Loucy (cell line): ENCODE measurements around the gene AP3D1.

ENCODE experiments used
- CTCF ChIP-seq: fragments of 200-600 bp; sonication (generic); conservative IDR thresholded peaks from 2 replicates; pipeline ENCODE4 v1.5.1; 2014; ENCODE audit warnings: mild to moderate bottlenecking, antibody characterized with exemption, low read length
- EZH2phosphoT487 ChIP-seq: fragments of 200-600 bp; IDR thresholded peaks from 2 replicates; pipeline ENCODE4 v1.6.1; 2018; ENCODE audit warnings: antibody characterized with exemption, mild to moderate bottlenecking, moderate library complexity, borderline replicate concordance

DNA sequence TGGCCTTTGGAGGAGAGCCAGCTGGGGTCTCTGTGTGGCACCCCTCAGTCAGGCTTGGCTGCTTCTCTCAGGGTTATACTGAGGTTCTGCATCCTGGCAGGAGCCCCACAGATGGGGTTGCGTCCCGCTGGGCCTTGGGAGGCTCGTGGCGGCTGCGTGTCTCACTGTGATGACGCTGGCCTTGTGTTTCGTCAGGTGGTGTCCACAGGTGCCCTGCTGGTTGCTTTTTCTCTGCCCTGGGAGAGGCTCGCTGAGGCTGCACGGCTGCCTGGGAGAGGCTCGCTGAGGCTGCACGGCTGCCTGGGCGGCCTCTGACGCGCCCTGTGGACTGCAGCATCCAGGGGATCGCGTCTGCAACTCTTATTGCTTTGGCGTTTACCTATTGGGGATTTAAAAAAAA, 27.7 kb upstream of the AP3D1 start:
- no peak for TF ChIP-seq CTCF
- no peak for TF ChIP-seq EZH2phosphoT487
